Epithelial cell of proximal tubule (primary cell): Measurements from ENCODE around the gene MYO1B. TPM values are rescaled to one million over a fixed set of nuclear protein-coding genes. Genes with fewer than 3 reads are reported as not detected.

Experiments
- DNase-seq: peaks from one replicate; pipeline ENCODE4 v3.0.0-alpha.2; 2011; ENCODE audit warnings: low read depth
- H3K4me3 ChIP-seq: 2 replicates; pipeline ENCODE4 v1.5.1; 2011; ENCODE audit warnings: low read depth, mild to moderate bottlenecking, low read length
- total RNA-seq: library from RNA; depleted of rRNA; stranded (reverse); fragments of >200 nt; gene quantifications from 2 replicates; pipeline ENCODE4 v1.2.3, GENCODE V29; 2015
- TF ChIP-seq, protein P1 (sequence below): conservative IDR thresholded peaks from 2 replicates; pipeline ENCODE4 v1.5.1; 2012; ENCODE audit warnings: low read depth, mild to moderate bottlenecking, low read length

MYO1B gene
- total RNA-seq, 1 donor from 2014 or later, result 69.6 TPM

DNA sequence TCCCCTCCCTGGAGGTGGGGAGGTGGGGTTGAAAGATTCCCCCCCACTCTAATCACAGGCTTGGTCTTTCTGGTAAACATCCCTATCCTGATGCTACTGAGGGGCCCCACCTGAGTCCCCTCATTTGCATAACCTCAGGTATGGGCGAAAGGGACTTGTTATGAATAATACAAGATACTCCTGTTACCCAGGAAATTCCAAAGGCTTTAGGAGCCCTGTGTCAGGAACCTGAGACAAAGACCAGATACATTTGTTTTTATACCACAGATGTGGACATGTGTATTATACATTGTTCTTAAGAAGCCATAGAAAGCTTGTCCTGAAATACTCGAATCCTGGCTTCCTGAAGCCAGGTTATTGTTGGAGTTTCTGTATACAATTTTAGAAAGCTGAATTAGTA is 62.8 kb downstream of the MYO1B start:
- TF ChIP-seq, protein P1, sequence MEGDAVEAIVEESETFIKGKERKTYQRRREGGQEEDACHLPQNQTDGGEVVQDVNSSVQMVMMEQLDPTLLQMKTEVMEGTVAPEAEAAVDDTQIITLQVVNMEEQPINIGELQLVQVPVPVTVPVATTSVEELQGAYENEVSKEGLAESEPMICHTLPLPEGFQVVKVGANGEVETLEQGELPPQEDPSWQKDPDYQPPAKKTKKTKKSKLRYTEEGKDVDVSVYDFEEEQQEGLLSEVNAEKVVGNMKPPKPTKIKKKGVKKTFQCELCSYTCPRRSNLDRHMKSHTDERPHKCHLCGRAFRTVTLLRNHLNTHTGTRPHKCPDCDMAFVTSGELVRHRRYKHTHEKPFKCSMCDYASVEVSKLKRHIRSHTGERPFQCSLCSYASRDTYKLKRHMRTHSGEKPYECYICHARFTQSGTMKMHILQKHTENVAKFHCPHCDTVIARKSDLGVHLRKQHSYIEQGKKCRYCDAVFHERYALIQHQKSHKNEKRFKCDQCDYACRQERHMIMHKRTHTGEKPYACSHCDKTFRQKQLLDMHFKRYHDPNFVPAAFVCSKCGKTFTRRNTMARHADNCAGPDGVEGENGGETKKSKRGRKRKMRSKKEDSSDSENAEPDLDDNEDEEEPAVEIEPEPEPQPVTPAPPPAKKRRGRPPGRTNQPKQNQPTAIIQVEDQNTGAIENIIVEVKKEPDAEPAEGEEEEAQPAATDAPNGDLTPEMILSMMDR, result no peak
- DNase-seq, result no peak

DNA sequence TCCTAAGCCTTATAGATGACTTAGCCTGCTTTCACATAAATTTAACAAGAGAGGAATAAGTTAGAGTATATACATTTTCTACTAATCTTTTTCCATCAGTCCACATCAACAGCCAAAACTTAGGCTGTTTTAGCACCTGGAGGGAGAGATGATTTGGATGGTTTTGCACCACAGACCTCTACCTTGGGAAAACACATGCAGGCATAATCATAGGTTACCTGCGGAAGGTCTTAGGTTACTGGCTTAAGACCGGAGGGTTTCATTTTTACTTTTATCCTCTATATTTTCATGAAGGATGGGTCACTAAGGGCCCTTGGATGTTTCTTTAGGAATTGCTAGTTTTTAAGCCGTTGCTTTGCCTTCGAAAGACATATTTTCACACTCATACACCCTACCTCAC is 66.0 kb downstream of the MYO1B start:
- TF ChIP-seq, protein P1, result no peak
- no peak overlapping the region for H3K4me3 ChIP-seq

More for the DNA sequence above, 62.8 kb downstream of the MYO1B start:
- H3K4me3 ChIP-seq, result no peak overlapping the region

DNA sequence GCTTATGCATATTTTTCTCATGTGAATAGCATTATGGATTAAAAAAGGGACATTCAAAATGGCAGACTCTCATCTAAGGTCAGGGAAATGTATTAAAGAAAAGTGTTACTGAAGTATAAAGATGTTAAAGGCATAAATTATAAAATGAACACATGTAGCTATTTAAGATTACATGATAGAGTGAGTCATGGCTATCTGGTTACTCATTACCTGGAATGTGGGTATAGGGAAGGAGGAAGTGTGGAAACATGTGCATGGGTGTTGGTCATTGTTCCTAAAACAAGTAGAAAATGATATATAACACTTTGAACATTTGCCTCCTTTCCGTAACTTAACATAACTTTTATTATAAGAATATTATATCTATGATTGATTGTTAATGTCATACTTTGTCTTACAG is 66.4 kb downstream of the MYO1B start:
- TF ChIP-seq, protein P1, result no peak
- no peak overlapping the region for H3K4me3 ChIP-seq
- DNase-seq, result peak; percentile 73

More for the DNA sequence above, 66.0 kb downstream of the MYO1B start:
- DNase-seq, result no peak

DNA sequence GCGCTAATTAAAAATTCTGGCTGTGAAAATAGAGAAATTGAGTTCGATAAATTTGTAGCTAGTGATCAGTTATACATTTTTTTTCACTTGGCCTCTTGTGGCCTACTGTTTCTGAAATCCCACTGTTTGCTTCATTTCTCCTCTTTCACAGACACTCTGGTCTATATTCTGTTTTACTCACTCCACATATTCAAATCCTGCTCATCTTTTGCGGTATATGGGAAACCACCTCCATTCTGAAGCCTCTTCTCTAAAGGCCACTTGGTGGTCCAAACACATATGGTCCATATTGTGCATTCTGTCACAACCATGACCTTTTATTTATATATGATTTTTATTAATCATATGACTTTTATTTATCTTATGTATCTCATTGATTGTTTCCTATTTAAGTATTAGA is 67.0 kb downstream of the MYO1B start:
- H3K4me3 ChIP-seq, result no peak overlapping the region
- TF ChIP-seq, protein P1, result no peak
- no peak for DNase-seq

DNA sequence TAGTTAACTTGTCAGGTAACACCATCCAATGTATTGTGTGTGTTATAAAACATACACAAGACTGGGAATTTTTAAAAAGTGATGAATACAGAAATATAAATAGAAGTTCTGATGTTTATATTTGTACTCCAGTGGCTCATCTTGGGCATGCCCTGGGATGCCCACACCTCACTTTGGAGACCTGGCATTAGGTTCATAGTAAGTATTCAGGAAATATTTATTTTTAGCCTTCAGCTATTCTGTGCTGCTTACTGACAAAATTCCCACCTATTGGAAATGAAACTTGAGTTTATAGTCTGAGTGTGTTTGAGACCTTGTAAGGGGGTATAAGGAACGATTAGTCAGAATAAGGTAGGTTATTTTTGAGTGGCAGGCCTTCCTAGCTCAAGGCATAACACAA is 67.5 kb downstream of the MYO1B start:
- TF ChIP-seq, protein P1, result no peak
- H3K4me3 ChIP-seq, result no peak overlapping the region
- DNase-seq, result no peak

DNA sequence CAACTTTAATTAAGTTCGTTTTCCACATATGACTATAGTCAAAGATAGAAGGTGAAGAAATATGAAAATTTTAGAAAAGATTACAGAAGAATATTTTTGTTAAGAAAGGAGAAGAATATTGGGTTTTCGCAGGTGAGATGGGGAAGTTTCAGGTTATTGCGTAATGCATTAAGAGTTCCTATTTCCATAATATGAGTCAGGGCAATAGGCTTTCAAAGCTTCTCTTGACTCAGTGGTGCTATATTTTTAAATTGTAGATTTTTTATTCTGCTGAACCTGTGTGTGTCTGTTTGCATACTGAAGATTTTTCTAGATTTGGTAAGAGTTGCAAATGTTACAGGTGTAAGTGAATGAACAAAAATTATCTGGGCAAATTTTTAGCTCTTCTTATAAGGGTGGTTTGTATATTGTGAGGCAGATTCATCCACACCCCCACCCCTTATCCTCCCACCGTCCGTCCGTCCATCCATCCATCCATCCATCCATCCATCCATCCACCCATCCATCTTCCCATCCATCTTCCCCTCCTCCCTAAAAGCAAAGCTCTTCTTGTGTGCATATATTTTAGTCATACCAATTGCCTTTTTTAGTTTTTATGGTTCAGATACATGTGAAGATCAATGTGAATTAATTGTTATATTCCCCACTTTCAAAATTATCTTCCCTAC is 69.6 kb downstream of the MYO1B start:
- TF ChIP-seq, protein P1, result no peak
- no peak for DNase-seq

DNA sequence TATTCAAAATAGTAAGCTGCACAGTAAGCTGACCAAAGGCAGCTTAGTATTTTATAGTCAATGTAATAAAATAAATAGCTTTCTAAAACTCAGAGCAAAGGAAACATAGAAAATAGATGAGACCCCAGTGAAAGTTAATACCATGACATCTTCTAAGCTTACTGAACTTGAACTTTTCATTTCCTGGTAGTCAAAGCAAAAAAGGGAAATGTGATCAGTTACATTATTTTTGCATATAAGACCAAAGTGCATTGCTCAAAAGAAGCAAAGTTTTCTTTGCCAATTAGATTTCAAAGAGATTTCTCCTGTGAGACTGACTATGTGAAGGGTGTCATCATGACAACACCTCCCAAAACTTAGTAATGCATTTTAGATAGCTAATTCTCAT is 70.2 kb downstream of the MYO1B start:
- no peak for DNase-seq
- no peak overlapping the region for H3K4me3 ChIP-seq
- TF ChIP-seq, protein P1, result no peak

More for the DNA sequence above, 69.6 kb downstream of the MYO1B start:
- no peak overlapping the region for H3K4me3 ChIP-seq
